IMR-90 (cell line): ENCODE measurements around the gene SELENOH. TPM values are rescaled to one million over a fixed set of nuclear protein-coding genes. Genes with fewer than 3 reads are reported as not detected.
A peak's percentile ranks its signal among the peaks of the same experiment; 100 is the strongest.

Experiments used
- ATAC-seq: fragments of 200-7000 bp; cut with Tn5 transposase; 2 replicates; pipeline ENCODE4 v1.9.1; 2020; ENCODE audit warnings: low read depth, mild to moderate bottlenecking, moderate library complexity
- BruUV-seq: library from RNA; stranded (reverse); fragments of 400-500 nt; replicated peaks from 2 replicates; lab custom pipeline; 2021; lab: Mats Ljungman, UMichigan
- CTCF ChIA-PET: fragments of 300-600 bp; formaldehyde crosslinking; extraction: SDS; loops from one replicate; lab custom pipeline; 2021; ENCODE audit warnings: antibody characterized with exemption; lab: Yijun Ruan, JAX
- POLR2A ChIA-PET: fragments of 300-600 bp; sonication (Branson Sonifier 250); formaldehyde crosslinking; loops from one replicate; lab custom pipeline; 2022; ENCODE audit warnings: antibody characterized with exemption; ENCODE audit not compliant: unreplicated experiment; lab: Charles Lee
- DNase-seq: peaks from one replicate; pipeline ENCODE4 v3.0.0; 2013
- H2AFZ ChIP-seq: replicated peaks from 2 replicates; pipeline ENCODE3; 2013; ENCODE audit warnings: low read length, mild to moderate bottlenecking; ENCODE audit not compliant: poor library complexity
- H2AK5ac ChIP-seq: 2 replicates; pipeline ENCODE4 v1.6.1; 2013; ENCODE audit warnings: low read depth, low read length, inconsistent platforms
- H2AK9ac ChIP-seq: replicated peaks from 2 replicates; pipeline ENCODE3; 2013; ENCODE audit warnings: mild to moderate bottlenecking, low read depth, low read length, moderate library complexity; ENCODE audit not compliant: poor library complexity
- H2BK120ac ChIP-seq: 2 replicates; pipeline ENCODE4 v1.6.1; 2013; ENCODE audit warnings: low read depth, low read length, inconsistent platforms
- H2BK15ac ChIP-seq: 3 replicates; pipeline ENCODE4 v1.6.1; 2013; ENCODE audit warnings: low read depth, low read length, inconsistent platforms
- H2BK20ac ChIP-seq: 2 replicates; pipeline ENCODE4 v1.6.1; 2013; ENCODE audit warnings: low read depth, mild to moderate bottlenecking, inconsistent platforms, low read length, moderate library complexity
- H2BK5ac ChIP-seq: 2 replicates; pipeline ENCODE4 v1.6.1; 2013; ENCODE audit warnings: mild to moderate bottlenecking, low read depth, low read length, inconsistent platforms; ENCODE audit not compliant: poor library complexity, severe bottlenecking
- H3K14ac ChIP-seq: replicated peaks from 2 replicates; pipeline ENCODE4 v1.6.1; 2013; ENCODE audit warnings: low read depth, low read length, inconsistent platforms
- H3K18ac ChIP-seq: 2 replicates; pipeline ENCODE4 v1.6.1; 2013; ENCODE audit warnings: low read depth, low read length, control low read depth
- H3K23ac ChIP-seq: 2 replicates; pipeline ENCODE4 v1.6.1; 2013; ENCODE audit warnings: low read depth, low read length, inconsistent platforms
- H3K27ac ChIP-seq: 2 replicates; pipeline ENCODE4 v1.5.1; 2013; ENCODE audit warnings: mild to moderate bottlenecking, control low read depth, low read length; ENCODE audit not compliant: insufficient read depth
- H3K27me3 ChIP-seq: 2 replicates; pipeline ENCODE4 v1.6.1; 2013; ENCODE audit warnings: low read length; ENCODE audit not compliant: control insufficient read depth, insufficient read depth
- H3K36me3 ChIP-seq: 2 replicates; pipeline ENCODE4 v1.6.1; 2013; ENCODE audit warnings: low read length, mixed read lengths; ENCODE audit not compliant: control insufficient read depth, insufficient read depth
- H3K4ac ChIP-seq: 2 replicates; pipeline ENCODE4 v1.6.1; 2013; ENCODE audit warnings: low read depth, low read length, inconsistent platforms
- H3K4me1 ChIP-seq: 2 replicates; pipeline ENCODE4 v1.6.1; 2013; ENCODE audit warnings: low read length, mixed read lengths; ENCODE audit not compliant: control insufficient read depth, insufficient read depth
- H3K4me2 ChIP-seq: 2 replicates; pipeline ENCODE4 v1.6.1; 2013; ENCODE audit warnings: low read depth, mild to moderate bottlenecking, control low read depth, low read length, moderate library complexity
- H3K4me3 ChIP-seq: 2 replicates; pipeline ENCODE4 v1.5.1; 2013; ENCODE audit warnings: low read depth, mild to moderate bottlenecking, control low read depth, low read length, moderate library complexity; ENCODE audit not compliant: insufficient read depth
- H3K56ac ChIP-seq: 2 replicates; pipeline ENCODE4 v1.6.1; 2013; ENCODE audit warnings: low read length, inconsistent platforms; ENCODE audit not compliant: insufficient read depth; ENCODE audit errors: extremely low read depth
- H3K79me1 ChIP-seq, 2 experiments: 2 replicates each; pipeline ENCODE4 v1.6.1; 2013; ENCODE audit warnings: low read length in 2 of 2, inconsistent platforms in 1 of 2, low read depth in 1 of 2
- H3K9ac ChIP-seq: 2 replicates; pipeline ENCODE4 v1.6.1; 2013; ENCODE audit warnings: low read depth, low read length, control low read depth
- H3K9me1 ChIP-seq: 2 replicates; pipeline ENCODE4 v1.6.1; 2013; ENCODE audit warnings: low read length, inconsistent platforms; ENCODE audit not compliant: insufficient read depth
- H3K9me3 ChIP-seq: 2 replicates; pipeline ENCODE4 v1.6.1; 2013; ENCODE audit warnings: low read length; ENCODE audit not compliant: control insufficient read depth, insufficient read depth
- H4K20me1 ChIP-seq: 2 replicates; pipeline ENCODE4 v1.6.1; 2013; ENCODE audit warnings: low read length, inconsistent platforms; ENCODE audit not compliant: insufficient read depth
- H4K5ac ChIP-seq: 2 replicates; pipeline ENCODE4 v1.6.1; 2013; ENCODE audit warnings: mild to moderate bottlenecking, low read depth, low read length, control low read depth
- H4K8ac ChIP-seq, 2 experiments: 2 replicates each; pipeline ENCODE4 v1.6.1; 2013; ENCODE audit warnings: low read depth in 2 of 2, low read length in 2 of 2, control low read depth in 1 of 2, inconsistent platforms in 1 of 2
- H4K91ac ChIP-seq: 2 replicates; pipeline ENCODE4 v1.6.1; 2013; ENCODE audit warnings: low read depth, low read length, inconsistent platforms; ENCODE audit not compliant: insufficient read depth
- CEBPB ChIP-seq: IDR thresholded peaks from 2 replicates; pipeline ENCODE4 v1.6.1; 2012; ENCODE audit warnings: low read depth, low read length, improper control_type of control experiment
- CHD1 ChIP-seq: IDR thresholded peaks from 2 replicates; pipeline ENCODE4 v1.6.1; 2012; ENCODE audit warnings: low read depth, low read length, improper control_type of control experiment
- CTCF ChIP-seq: conservative IDR thresholded peaks from 2 replicates; pipeline ENCODE4 v1.5.1; 2012; ENCODE audit warnings: mild to moderate bottlenecking, low read depth, low read length, improper control_type of control experiment
- ELK1 ChIP-seq: fragments of 150-350 bp; IDR thresholded peaks from 2 replicates; pipeline ENCODE4 v1.6.1; 2016; ENCODE audit warnings: low read depth, mild to moderate bottlenecking, low read length, moderate library complexity, borderline replicate concordance
- MAFK ChIP-seq: IDR thresholded peaks from 2 replicates; pipeline ENCODE4 v1.6.1; 2012; ENCODE audit warnings: low read depth, low read length, improper control_type of control experiment
- MAZ ChIP-seq: IDR thresholded peaks from 2 replicates; pipeline ENCODE4 v1.6.1; 2012; ENCODE audit warnings: low read depth, mild to moderate bottlenecking, low read length, improper control_type of control experiment, moderate library complexity, borderline replicate concordance
- MXI1 ChIP-seq: IDR thresholded peaks from 2 replicates; pipeline ENCODE4 v1.6.1; 2012; ENCODE audit warnings: low read depth, mild to moderate bottlenecking, low read length, moderate library complexity, borderline replicate concordance
- SMC3 ChIP-seq: fragments of 150-350 bp; IDR thresholded peaks from 2 replicates; pipeline ENCODE4 v1.6.1; 2016; ENCODE audit warnings: low read depth, mild to moderate bottlenecking, antibody characterized with exemption, low read length, moderate library complexity
- USF2 ChIP-seq: fragments of 150-350 bp; IDR thresholded peaks from 2 replicates; pipeline ENCODE4 v1.6.1; 2017; ENCODE audit warnings: mild to moderate bottlenecking, antibody characterized with exemption, low read length, low read depth
- WGBS, 2 experiments: methylation state at CpG; one replicate each; pipeline versions ENCODE4 v1.1.5 to v1.1.7; 2013; ENCODE audit warnings: missing lambda C conversion rate in 2 of 2; ENCODE audit not compliant: insufficient read length in 1 of 2; ENCODE audit errors: extremely low coverage in 2 of 2; 5-methylcytosine and 5-hydroxymethylcytosine counted together
- dilution Hi-C: fragments of 300-500 bp; cut with HindIII; formaldehyde crosslinking; loops from one replicate; pipeline ENCODE4 v1.14.3; 2018; ENCODE audit warnings: low sequenced_read_pairs; ENCODE audit not compliant: unreplicated experiment
- in situ Hi-C: fragments of 300-500 bp; cut with MboI; formaldehyde crosslinking; loops from 3 replicates; pipeline ENCODE4 v1.14.3; 2019; ENCODE audit warnings: low sequenced_read_pairs, inconsistent platforms, mixed read lengths
- intact Hi-C: fragments of 100-400 bp; cut with micrococcal nuclease; formaldehyde crosslinking; loops from 2 replicates; pipeline ENCODE4 v1.10.0; 2022
- polyA plus RNA-seq, 3 experiments: library from polyadenylated mRNA; depleted of rRNA; stranded (reverse); fragments of >200 nt; gene quantifications; 2 replicates each; pipeline ENCODE4 v1.2.3, GENCODE V29; 2012; ENCODE audit warnings: low replicate concordance in 1 of 3
- total RNA-seq: library from RNA; depleted of rRNA; stranded (reverse); fragments of >200 nt; gene quantifications from 2 replicates; pipeline ENCODE4 v1.2.3, GENCODE V29; 2012

The SELENOH gene
- total and polyA plus RNA-seq, 2 of the 4 experiments (the other 2 are of a cell fraction), result 40.3 to 107 TPM

GRCh38 chr11:57791321-57792059, 50.2 kb downstream of the SELENOH start:
- Histone ChIP-seq H4K20me1 (peaks cover 81% of the 10 kb centered on the region), H2BK15ac (no peak overlapping the region), H3K14ac (0 out of 2 replicates have a peak overlapping the region, but pooled peaks have one; percentile 25), H2BK5ac (no peak overlapping the region), H3K4me1 (peaks cover 13% of the 10 kb centered on the region), H3K4me3 (no peak overlapping the region), H4K8ac (no peak overlapping the region), H3K9me1 (peaks cover 15% of the 10 kb centered on the region), H3K9me3 (no peaks in the 10 kb centered on the region), H3K79me1 (peaks cover 23 to 75% of the 10 kb centered on the region in 2 experiments; a peak in 3 of 4 replicates), H3K4ac (no peak overlapping the region), H3K56ac (no peak overlapping the region), H2BK20ac (no peak overlapping the region), H2AFZ (peak overlapping the region; percentile 27), H3K9ac (no peak overlapping the region), H3K18ac (no peak overlapping the region), H3K36me3 (peaks cover 31% of the 10 kb centered on the region), H4K5ac (no peak overlapping the region), H2BK120ac (no peak overlapping the region), H2AK5ac (no peak overlapping the region), H2AK9ac (no peak overlapping the region), H3K27me3 (no peaks in the 10 kb centered on the region), H4K91ac (no peak overlapping the region), H3K23ac (0 out of 2 replicates have a peak overlapping the region, but pooled peaks have one; percentile 17), H3K4me2 (no peak overlapping the region), H3K27ac (no peak overlapping the region)
- intact Hi-C loops (no loop called here), dilution Hi-C loops (no loop called here), in situ Hi-C loops (no loop called here)
- 94% methylated on average over 7 of the region's 22 CpGs; no CpG with 5 or more reads in 1 of the 2 experiments for WGBS, 2 experiments
- ChIA-PET CTCF (interaction anchor here (1.0 kb wide), 1 partner anchor 9 kb away, joined by 4 read pairs; no protein-coding TSS in a partner anchor), POLR2A (no interaction called here)
- no TSS peak for BruUV-seq
- ATAC-seq (no peak), DNase-seq (no peak)
- TF ChIP-seq MXI1 (no peak), CEBPB (no peak), ELK1 (no peak), CTCF (no peak), SMC3 (no peak), MAFK (no peak), CHD1 (no peak), MAZ (no peak), USF2 (no peak)
